ENCODE measurements around the gene RAP1GDS1.

GRCh38 chr4:98434816-98435215 is 173.6 kb downstream of the RAP1GDS1 start:
- TF ChIP-seq NFIC (IDR thresholded peaks at IDR 0.05): no peak
- TF ChIP-seq ZBTB7A (IDR thresholded peaks at IDR 0.05; ENCODE audit: low read depth): no peak
- TF ChIP-seq EP300 (IDR thresholded peaks at IDR 0.05; ENCODE audit: borderline replicate concordance): no peak
- TF ChIP-seq TCF12 (IDR thresholded peaks at IDR 0.05; ENCODE audit: low read depth): no peak
- TF ChIP-seq CREB1 (IDR thresholded peaks at IDR 0.05; ENCODE audit: low read depth): no peak
